HG02852 (cell line): ENCODE data around the gene CHST13.
"Not testable (repeated sequence)": the region's sequence is repeated elsewhere in the genome, so short reads cannot be mapped to it uniquely, and the experiment has no call there.

ENCODE experiments used
- ATAC-seq: cut with Tn5 transposase; IDR thresholded peaks from one replicate; pipeline ENCODE4 v1.9.1; 2021; ENCODE audit warnings: mild to moderate bottlenecking, moderate library complexity; ENCODE audit not compliant: unreplicated experiment

CHST13 gene

GRCh38 chr3:126525091-126525852 is 1.3 kb downstream of the CHST13 start:
- ATAC-seq: no peak

GRCh38 chr3:126525853-126526667 is 2.1 kb downstream of the CHST13 start:
- no peak for ATAC-seq

- no peak for ATAC-seq
These were observed 2.7 kb downstream of the CHST13 start for GRCh38 chr3:126526668-126527005.

GRCh38 chr3:126527006-126527405 is 3.1 kb downstream of the CHST13 start:
- no peak for ATAC-seq

DNA sequence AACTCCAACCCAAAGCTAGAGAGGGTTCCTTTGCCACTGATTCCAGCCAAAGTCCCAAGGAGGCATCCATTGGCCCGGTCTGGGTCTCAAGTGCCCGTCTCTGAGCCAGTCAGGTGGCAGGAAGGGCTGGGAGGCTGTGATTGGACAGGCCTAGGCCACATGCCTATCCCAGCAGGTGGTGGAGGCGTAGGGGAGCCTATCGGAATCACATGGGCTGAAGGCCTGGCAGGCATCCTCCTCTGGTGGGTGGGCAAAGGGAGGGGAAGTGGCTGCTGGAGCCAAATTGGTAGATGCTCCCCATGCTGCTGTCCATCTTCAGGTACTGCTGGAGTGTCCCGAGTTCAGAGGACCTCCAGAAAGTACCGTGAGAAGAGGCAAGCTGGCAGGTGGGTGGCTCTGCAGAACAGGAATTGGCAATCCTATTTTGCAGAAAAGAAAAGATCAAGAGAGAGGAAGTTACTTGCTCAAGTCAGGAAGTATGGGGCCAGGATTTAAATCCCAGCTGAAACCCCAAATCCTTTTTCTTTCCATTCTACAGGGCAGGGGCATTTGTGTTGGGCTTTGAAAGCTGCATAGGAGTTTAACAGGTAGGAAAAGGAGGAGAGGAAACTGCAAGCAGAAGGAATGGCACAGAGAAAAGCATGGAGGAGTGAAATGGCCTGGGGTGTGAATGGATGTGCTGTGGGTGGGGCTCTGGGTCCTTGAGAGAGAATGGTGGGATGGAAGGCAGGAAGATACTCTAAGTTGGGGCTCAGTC is 3.7 kb downstream of the CHST13 start:
- no peak for ATAC-seq

GRCh38 chr3:126528419-126528799 is 4.5 kb downstream of the CHST13 start:
- no peak for ATAC-seq

- no peak for ATAC-seq
These were observed 5.0 kb downstream of the CHST13 start for GRCh38 chr3:126528800-126529541.

DNA sequence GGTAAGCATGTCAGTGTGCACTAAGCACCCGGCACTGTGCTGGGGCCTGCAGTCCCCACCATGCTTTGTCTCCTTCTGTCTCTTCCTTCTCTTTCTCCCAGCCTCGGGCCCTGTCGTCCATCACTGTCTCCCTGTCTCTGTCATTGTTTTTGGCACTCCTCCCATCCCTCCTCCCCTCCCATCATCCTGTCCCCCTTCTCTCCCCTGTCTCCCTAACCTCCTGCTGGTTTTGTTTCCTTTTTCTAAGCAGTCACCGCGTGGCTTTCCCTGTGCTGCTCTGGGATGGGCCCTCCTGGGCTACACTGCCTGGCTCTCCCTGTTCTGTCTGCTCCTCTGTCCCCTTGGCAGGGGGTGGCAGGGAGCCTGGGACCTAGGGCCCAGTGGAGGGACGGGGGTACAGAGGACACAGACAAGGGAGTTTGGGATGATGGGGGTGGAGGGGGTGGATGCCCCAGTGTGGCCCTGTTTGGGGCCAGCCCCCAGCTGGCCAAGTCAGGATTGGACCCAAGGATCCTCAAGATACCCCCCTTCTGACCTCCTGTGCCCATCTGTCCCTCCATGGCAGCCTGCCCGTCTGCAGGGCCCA is 5.7 kb downstream of the CHST13 start:
- ATAC-seq: no peak

GRCh38 chr3:126530171-126531050 is 6.5 kb downstream of the CHST13 start:
- no peak for ATAC-seq

- ATAC-seq: no peak
These were observed 7.0 kb downstream of the CHST13 start for GRCh38 chr3:126531051-126531330.

- no peak for ATAC-seq
These were observed 9.6 kb downstream of the CHST13 start for GRCh38 chr3:126533506-126533905.

- ATAC-seq: not testable (repeated sequence)
These were observed 10.8 kb downstream of the CHST13 start for GRCh38 chr3:126534716-126535115.

DNA sequence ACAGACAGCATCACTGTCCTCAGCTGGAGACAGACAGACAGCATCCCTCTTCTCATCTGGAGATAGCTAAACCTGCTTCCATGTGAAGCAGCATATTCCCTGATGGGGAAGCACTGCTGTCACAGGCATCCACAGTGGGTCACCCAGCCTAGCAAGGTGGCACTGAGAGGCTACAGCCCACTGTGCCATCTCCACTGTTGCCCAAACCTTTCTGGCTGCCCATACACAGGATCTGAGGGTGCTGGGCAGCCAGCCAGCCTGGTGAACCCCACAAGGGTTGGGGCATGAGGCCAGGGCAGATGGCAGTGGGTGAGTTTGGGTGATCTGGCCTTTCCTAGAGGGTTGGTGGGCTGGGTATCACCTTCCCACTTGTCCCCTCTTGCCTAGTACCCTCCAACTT is 11.7 kb downstream of the CHST13 start:
- no peak for ATAC-seq

DNA sequence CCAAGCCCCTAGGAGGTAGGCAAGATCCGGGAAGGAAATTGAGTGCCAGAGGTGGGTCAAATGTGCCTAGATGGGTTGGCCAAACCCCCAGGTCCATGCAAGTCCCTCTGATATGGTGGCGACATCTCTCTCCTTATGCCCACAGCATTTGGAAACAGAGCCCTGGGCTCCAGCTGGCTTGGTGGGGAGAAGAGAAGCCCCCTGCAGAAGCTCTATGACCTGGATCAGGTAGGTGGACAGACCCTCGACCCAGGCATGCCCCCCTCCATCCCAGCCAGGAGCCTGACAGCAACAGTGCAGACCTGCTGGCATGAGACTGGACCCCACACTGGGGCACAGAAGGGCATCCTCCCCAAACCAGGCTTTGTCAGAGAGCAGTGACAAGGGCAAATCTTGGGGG is 12.2 kb downstream of the CHST13 start:
- no peak for ATAC-seq

DNA sequence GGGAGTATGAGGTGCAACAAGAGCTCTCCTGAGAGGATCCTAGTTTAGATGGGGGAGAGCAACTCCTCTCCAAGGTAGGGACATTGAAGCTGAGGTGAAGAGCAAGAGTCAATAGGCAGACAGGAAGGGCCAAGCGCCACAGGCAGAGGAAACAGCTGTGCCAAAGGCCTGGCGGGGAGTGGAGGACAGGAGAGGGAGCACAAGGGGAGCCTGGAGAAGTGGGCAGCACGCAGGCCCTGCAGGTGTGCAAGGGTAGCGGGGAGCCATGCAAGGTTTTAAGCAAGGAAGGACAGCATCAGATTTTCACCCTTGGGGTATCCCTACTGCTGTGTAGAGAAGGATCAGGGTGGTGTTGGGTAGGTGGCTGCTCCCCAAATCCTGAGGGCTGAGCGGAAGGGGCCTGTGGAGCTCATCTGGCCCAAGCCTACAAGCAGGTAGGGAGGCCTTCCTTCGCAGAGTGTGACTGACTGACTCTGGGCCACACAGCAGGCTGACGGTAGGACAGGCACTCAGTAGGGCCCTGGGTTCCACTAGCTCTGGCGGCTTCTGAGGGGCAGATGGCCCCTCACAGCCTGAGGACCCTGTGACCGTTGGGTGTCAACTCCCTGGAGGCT is 13.3 kb downstream of the CHST13 start:
- no peak for ATAC-seq

- no peak for ATAC-seq
These were observed 13.9 kb downstream of the CHST13 start for GRCh38 chr3:126537730-126538281.

GRCh38 chr3:126538316-126538715 is 14.4 kb downstream of the CHST13 start:
- ATAC-seq: no peak

DNA sequence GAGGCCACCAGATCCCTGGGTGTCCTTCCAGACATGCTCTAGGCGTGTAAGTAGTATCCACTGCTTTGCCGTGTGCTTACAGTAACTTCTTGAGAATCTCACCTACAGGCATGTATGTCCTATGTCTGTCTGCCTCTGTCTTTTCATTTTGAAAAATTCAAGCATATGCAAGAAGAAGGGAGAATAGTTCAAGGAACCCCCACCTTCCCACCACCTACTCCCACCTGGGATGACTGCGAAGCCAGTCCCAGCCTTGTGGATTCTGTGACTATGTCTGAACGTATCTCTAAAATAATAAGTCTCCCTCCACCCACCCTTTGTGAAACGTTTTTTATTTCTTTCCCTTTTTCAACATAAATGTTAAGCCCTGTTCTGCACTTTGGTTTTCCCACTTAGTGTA is 15.0 kb downstream of the CHST13 start:
- ATAC-seq: no peak

- no peak for ATAC-seq
These were observed 15.7 kb downstream of the CHST13 start for GRCh38 chr3:126539558-126540250.
